Measurements from ENCODE around the gene CGB7.
"Not testable (repeated sequence)": the region's sequence is repeated elsewhere in the genome, so short reads cannot be mapped to it uniquely, and the experiment has no call there.

The CGB7 gene

GRCh38 chr19:49056101-49056901, 1.2 kb downstream of the CGB7 start:
- TF ChIP-seq CTCF (IDR thresholded peaks at IDR 0.05; ENCODE audit: borderline replicate concordance, insufficient read depth, low read depth, low read length), result no peak
- H3K4me3 ChIP-seq (ENCODE audit: low read depth, low read length), result peak overlapping the region; percentile 36

GRCh38 chr19:49050376-49051033, 7.0 kb downstream of the CGB7 start:
- H3K4me3 ChIP-seq (ENCODE audit: low read depth, low read length), result not testable (repeated sequence)

GRCh38 chr19:49049834-49050233, 7.7 kb downstream of the CGB7 start:
- not testable (repeated sequence) for H3K4me3 ChIP-seq (ENCODE audit: low read depth, low read length)

GRCh38 chr19:49049011-49049410, 8.5 kb downstream of the CGB7 start, which contains the start of gene CGB8:
CGB8 (minus strand) TSS chr19:49049111; CDS start chr19:49048739, 372 bp downstream.
- not testable (repeated sequence) for H3K4me3 ChIP-seq (ENCODE audit: low read depth, low read length)

- H3K4me3 ChIP-seq (ENCODE audit: low read depth, low read length), result not testable (repeated sequence)
Observed at GRCh38 chr19:49043548-49043947, 14.0 kb downstream of the CGB7 start, which contains the start of gene CGB5. CGB5 (plus strand) TSS chr19:49043848; CDS start chr19:49044210, 362 bp downstream.

- not testable (repeated sequence) for H3K4me3 ChIP-seq (ENCODE audit: low read depth, low read length)
Observed at GRCh38 chr19:49042666-49043065, 14.9 kb downstream of the CGB7 start.

GRCh38 chr19:49042177-49042576, 15.4 kb downstream of the CGB7 start:
- TF ChIP-seq CTCF (IDR thresholded peaks at IDR 0.05; ENCODE audit: borderline replicate concordance, insufficient read depth, low read depth, low read length), result no peak
- H3K4me3 ChIP-seq (ENCODE audit: low read depth, low read length), result no peak overlapping the region

- H3K4me3 ChIP-seq (ENCODE audit: low read depth, low read length), result not testable (repeated sequence)
Observed at GRCh38 chr19:49039736-49040135, 17.8 kb downstream of the CGB7 start.

- not testable (repeated sequence) for H3K4me3 ChIP-seq (ENCODE audit: low read depth, low read length)
Observed at GRCh38 chr19:49038557-49039276, 18.8 kb downstream of the CGB7 start.

GRCh38 chr19:49038111-49038510, 19.4 kb downstream of the CGB7 start:
- not testable (repeated sequence) for H3K4me3 ChIP-seq (ENCODE audit: low read depth, low read length)

- TF ChIP-seq CTCF (IDR thresholded peaks at IDR 0.05; ENCODE audit: borderline replicate concordance, insufficient read depth, low read depth, low read length), result peak; percentile 67
- not testable (repeated sequence) for H3K4me3 ChIP-seq (ENCODE audit: low read depth, low read length)
Observed at GRCh38 chr19:49036815-49037214, 20.7 kb downstream of the CGB7 start, which contains the start of gene CGB1. CGB1 (minus strand) TSS chr19:49036895; CDS start chr19:49036711, 184 bp downstream.

Measured in GM12875 (cell line).